GM21526 (cell line): ENCODE measurements around the gene TNIP1.
A peak's percentile ranks its signal among the peaks of the same experiment; 100 is the strongest.

Experiments
- ATAC-seq: cut with Tn5 transposase; IDR thresholded peaks from one replicate; pipeline ENCODE4 v1.9.1; 2021; ENCODE audit warnings: moderate library complexity; ENCODE audit not compliant: unreplicated experiment, low FRiP score

TNIP1 gene

GRCh38 chr5:151026679-151027078, 54.2 kb downstream of the TNIP1 start:
- ATAC-seq: no peak

GRCh38 chr5:151026088-151026487, 54.7 kb downstream of the TNIP1 start:
- ATAC-seq: no peak

GRCh38 chr5:151025250-151025606, 55.6 kb downstream of the TNIP1 start:
- ATAC-seq: no peak

- ATAC-seq: no peak
Observed at GRCh38 chr5:151024440-151025249, 56.2 kb downstream of the TNIP1 start.

- ATAC-seq: no peak
Observed at GRCh38 chr5:151023651-151024050, 57.2 kb downstream of the TNIP1 start.

GRCh38 chr5:151023047-151023615, 57.7 kb downstream of the TNIP1 start:
- ATAC-seq: no peak

GRCh38 chr5:151022511-151023018, 58.3 kb downstream of the TNIP1 start:
- no peak for ATAC-seq

GRCh38 chr5:151021746-151022145, 59.1 kb downstream of the TNIP1 start:
- ATAC-seq: no peak

- peak; percentile 57 for ATAC-seq
Observed at GRCh38 chr5:151020304-151021110, 60.3 kb downstream of the TNIP1 start, which contains the start of gene GPX3. Gene GPX3 (plus strand): TSS chr5:151020591. CDS start chr5:151020655, 64 bp downstream.

- ATAC-seq: no peak
Observed at GRCh38 chr5:151019331-151019730, 61.5 kb downstream of the TNIP1 start.

- no peak for ATAC-seq
Observed at GRCh38 chr5:151018846-151019245, 62.0 kb downstream of the TNIP1 start.

GRCh38 chr5:151017897-151018296, 62.9 kb downstream of the TNIP1 start:
- no peak for ATAC-seq

- ATAC-seq: no peak
Observed at GRCh38 chr5:151016700-151017099, 64.1 kb downstream of the TNIP1 start.

GRCh38 chr5:151015974-151016587, 64.8 kb downstream of the TNIP1 start:
- no peak for ATAC-seq

- no peak for ATAC-seq
Observed at GRCh38 chr5:151014680-151015343, 66.0 kb downstream of the TNIP1 start.

GRCh38 chr5:151012862-151013261, 68.0 kb downstream of the TNIP1 start:
- no peak for ATAC-seq

- no peak for ATAC-seq
Observed at GRCh38 chr5:151008906-151009305, 71.9 kb downstream of the TNIP1 start.

GRCh38 chr5:151008210-151008491, 72.7 kb downstream of the TNIP1 start:
- no peak for ATAC-seq

GRCh38 chr5:151007430-151008209, 73.2 kb downstream of the TNIP1 start:
- no peak for ATAC-seq
